HG03460 (cell line): Measurements from ENCODE around the gene HOXD8.

Experiments used
- ATAC-seq: cut with Tn5 transposase; IDR thresholded peaks from one replicate; pipeline ENCODE4 v1.9.1; 2021; ENCODE audit not compliant: unreplicated experiment

The HOXD8 gene

DNA sequence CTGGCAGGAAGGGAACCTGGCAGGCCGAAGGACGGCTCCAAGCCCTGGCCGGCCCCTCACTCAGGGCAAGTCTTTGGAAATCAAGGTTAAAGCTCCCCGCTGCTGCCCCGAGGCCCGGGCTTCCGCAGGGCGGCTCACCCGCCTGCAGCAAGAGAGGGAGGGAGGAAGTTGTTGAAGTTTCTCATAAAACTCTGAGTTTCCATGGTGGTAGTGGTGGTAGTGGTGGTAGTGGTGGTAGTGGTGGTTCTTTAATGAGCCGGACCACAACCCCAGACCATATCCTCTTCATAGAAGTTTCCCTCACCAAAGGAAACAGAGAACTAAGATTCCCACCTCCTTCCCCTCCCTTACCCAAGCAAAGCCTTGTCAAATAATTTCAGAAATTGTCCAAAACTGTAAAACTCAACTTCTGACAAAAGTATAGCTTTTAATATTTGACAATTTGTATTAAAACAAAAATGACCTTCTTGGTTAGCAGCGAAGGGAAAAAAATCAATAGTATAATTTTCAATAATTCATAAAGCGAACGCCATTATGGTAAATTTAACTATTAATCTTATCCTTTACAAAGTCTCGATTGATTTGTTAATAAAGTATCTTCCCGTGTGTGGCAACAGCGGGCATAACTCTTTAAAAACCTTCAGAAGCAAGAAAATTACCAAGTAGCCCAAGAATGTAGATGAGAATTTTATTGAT lies 14.4 kb upstream of the HOXD8 start:
- ATAC-seq: no peak

- no peak for ATAC-seq
These were observed 13.4 kb upstream of the HOXD8 start, which contains the start of gene HOXD10 for GRCh38 chr2:176115883-176116813. Gene HOXD10 (plus strand): TSS chr2:176116778. CDS start chr2:176116834, 56 bp downstream.

DNA sequence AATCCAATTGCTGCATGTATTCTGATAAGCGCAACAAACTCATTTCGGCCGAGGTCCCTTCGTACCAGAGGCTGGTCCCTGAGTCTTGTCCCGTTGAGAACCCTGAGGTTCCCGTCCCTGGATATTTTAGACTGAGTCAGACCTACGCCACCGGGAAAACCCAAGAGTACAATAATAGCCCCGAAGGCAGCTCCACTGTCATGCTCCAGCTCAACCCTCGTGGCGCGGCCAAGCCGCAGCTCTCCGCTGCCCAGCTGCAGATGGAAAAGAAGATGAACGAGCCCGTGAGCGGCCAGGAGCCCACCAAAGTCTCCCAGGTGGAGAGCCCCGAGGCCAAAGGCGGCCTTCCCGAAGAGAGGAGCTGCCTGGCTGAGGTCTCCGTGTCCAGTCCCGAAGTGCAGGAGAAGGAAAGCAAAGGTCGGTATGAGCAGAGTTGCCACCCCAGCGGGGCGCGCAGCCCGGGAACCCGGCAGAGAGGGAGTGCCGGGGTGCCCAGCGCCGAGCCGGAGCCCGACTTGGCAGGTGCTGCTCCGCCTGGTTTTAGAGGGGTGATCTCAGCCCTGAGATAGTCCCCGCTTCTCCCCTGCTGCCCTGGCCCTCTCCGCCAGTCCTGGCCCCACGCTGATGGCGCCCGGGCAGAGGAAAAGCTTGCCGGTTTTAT lies 12.2 kb upstream of the HOXD8 start:
- ATAC-seq: no peak

GRCh38 chr2:176117823-176118371 lies 11.6 kb upstream of the HOXD8 start:
- ATAC-seq: no peak

GRCh38 chr2:176118601-176119339 lies 10.7 kb upstream of the HOXD8 start:
- ATAC-seq: no peak

- ATAC-seq: no peak
These were observed 8.9 kb upstream of the HOXD8 start for GRCh38 chr2:176120364-176121189.

- no peak for ATAC-seq
These were observed 8.1 kb upstream of the HOXD8 start for GRCh38 chr2:176121190-176122051.

DNA sequence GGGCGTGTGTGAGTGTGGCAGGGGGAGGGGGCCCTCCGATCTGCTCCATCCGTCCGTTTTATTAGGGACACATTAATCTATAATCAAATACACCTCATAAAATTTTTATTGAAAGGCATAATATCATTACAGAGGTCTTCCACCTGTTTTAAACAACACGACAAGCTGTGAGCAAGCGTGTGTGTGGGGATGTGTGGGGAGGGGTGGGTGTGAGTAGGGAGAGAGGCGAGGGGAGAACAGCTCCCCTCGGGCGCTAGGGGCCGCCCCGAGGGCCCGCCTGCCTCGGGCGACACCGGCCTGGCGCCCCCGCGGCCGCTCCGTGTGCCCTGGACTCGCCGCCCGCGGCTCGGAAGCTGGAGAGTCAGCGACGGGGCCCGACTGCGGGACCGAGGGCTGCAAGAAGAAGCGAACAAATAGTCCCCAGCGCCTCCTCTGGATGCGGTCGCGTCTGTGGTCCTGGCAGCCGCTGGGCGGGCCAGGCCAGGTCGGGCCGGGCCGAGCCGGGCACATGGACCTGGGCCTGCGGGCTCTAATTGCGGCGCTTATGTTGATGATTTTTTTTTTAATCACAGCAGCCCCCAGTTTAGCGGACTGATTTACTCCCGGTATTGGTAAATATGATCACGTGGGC lies 7.3 kb upstream of the HOXD8 start:
- ATAC-seq: no peak

- no peak for ATAC-seq
These were observed 6.7 kb upstream of the HOXD8 start, which contains the start of gene HOXD9 for GRCh38 chr2:176122683-176123410. Gene HOXD9 (plus strand): TSS chr2:176122719. CDS start chr2:176122769, 50 bp downstream.

DNA sequence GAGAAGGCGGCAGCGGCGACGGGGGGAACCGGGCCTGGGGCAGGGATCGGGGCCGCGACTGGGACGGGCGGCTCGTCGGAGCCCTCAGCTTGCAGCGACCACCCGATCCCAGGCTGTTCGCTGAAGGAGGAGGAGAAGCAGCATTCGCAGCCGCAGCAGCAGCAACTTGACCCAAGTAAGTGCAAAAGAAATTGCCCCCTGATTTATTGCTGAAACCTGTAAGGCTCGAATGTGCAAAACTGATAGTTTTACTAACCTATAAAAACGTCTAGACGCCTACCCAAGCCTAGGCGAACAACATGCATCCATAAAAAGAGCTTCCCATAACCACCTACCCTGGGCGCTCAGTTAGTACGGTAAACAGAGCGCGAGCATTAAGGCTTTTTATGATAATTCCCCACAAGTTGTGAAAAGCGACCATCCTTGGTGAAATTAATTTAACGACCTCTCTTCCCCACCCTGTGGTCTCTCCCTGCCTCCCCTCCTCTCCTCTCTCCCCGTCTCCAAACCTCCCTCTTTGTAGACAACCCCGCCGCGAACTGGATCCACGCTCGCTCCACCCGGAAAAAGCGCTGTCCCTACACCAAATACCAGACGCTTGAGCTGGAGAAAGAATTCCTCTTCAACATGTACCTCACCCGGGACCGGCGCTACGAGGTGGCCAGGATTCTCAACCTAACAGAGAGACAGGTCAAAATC lies 5.9 kb upstream of the HOXD8 start:
- ATAC-seq: no peak

DNA sequence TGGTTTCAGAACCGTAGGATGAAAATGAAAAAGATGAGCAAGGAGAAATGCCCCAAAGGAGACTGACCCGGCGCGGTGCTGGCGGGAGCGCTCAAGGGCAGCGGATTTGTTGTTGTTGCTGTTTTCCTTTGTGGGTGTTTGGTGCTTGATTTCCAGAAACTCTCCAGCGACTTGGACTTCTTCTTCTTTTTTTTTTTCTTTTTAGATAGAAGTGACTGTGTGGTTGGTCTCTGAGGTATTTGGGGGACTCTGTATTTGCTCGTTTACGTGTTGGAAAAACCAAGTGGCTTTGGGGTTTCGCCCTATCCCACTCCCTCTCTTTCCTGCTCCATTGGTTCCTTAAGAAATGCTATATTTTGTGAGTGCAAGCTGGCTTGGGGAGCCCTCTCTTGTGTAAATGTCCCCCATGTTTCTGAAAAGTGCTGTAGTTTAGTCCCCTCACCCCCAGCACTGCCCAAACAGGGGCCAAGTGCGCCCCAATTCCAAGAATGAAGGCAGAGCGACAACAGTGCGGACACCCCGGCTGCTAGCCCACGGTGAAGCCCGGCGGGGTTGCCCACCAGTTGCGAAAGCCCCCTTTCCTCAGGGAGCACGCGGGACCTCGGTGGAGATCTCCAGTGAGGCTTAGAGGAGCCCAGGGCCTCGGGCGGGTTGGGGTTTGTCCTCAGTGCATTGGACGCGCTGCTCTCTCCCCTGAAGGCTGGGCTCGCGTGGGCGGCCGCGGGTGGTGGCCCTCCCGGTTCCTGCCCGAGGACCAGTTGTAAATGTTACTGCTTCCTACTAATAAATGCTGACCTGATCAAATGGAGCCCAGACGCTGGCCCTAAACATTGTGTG lies 5.2 kb upstream of the HOXD8 start:
- no peak for ATAC-seq

DNA sequence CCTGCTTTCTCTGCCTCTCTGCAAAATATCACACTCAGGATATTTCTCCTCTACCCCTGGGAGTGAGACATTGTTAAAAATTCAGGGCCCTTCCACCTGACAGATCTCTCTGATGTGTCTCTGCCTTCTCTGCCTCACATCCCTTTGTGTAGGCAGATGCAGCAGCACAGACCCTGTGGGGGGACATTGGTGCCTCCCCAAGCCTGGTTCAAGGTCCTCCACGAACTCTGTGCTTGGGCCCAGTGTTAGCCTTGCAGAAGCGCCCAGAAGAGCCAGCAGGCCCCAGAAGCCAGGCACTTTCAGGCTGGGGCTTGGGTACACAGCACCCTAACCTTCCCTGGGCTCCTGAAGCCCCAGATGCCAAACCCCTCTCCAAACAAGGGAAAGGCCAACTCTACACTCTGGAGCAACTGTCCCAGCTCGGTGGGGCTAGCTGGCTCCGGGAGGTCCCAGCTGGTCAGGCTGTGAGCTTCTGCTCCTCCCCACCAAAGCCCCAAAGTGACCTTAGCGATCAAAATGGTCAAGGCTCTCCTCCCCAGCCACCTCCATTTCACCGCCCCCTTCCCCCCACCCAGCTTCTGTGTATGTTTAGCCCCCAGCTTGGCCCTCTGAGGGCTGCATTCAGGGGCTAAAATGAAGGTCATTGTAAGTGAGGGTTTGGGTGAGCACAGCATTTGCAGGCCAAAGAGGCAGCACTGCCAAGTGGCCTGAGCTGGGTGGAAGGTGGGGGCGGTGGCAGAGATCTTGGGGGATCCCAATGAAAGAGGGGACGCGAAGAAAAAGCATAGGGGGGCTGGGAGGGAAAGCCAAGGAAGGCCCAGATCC lies 4.3 kb upstream of the HOXD8 start:
- no peak for ATAC-seq

GRCh38 chr2:176125772-176126054 lies 3.8 kb upstream of the HOXD8 start:
- no peak for ATAC-seq

- ATAC-seq: no peak
These were observed 2.4 kb upstream of the HOXD8 start for GRCh38 chr2:176126929-176127773.

- no peak for ATAC-seq
These were observed 1.8 kb upstream of the HOXD8 start for GRCh38 chr2:176127774-176128072.
